CD4-positive, alpha-beta T cell treated with Interleukin-6 at 100 ng/mL for 8 hours (primary cell): ENCODE measurements around the gene SNX22.
A peak's percentile ranks its signal among the peaks of the same experiment; 100 is the strongest.

Experiments
- DNase-seq: peaks from one replicate; pipeline ENCODE4 v3.0.0-alpha.2; 2020; ENCODE audit warnings: mixed read lengths, low spot score

SNX22 gene

GRCh38 chr15:64156652-64157331, 5.3 kb downstream of the SNX22 start:
- no peak for DNase-seq

DNA sequence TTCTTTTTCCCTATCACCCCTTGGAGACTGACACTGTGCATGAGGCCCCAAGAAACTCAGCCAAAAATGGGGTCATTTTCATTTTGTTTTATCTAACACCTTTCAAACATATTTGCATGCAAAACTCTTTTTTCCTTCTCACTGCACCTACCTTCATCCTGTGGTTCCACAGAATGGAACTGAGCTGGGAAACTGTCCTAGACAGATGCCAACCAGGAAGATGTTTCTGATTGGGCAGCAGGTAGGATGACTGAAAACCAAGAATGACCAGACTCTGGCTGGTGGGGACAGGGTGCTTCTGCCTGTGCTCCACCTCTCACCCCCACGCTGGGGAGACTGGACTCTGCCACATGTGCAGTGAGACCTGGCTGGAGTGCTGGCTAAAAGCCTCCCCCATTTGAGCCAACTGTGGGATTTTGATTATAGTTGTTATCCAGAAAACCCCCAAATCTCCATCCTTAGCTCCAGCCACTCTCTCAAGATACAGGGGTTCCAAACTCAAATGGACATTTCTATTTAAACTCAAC, 6.1 kb downstream of the SNX22 start:
- DNase-seq: no peak

- DNase-seq: no peak
Measured at GRCh38 chr15:64158363-64159134, 7.0 kb downstream of the SNX22 start.

- no peak for DNase-seq
Measured at GRCh38 chr15:64161688-64162477, 10.4 kb downstream of the SNX22 start.

DNA sequence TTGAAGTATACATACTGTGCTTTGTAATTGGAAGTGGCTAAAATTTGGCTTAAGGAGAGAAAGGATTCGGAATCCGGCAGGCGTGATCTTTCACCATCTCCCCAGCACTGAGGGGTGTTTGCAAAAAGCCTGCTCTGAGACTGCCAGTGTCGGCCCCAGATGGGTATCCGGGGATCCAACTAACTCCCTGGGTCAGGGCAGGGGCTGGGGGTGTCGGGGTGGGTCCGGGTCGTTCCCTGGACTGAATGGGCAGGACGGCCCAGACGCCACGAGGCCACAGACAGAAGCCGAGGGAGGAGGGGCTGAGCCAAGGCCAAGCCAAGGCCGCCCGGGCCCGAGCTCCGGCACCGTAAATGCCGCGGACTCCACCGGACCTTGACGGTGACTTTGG, 10.9 kb downstream of the SNX22 start:
- no peak for DNase-seq

- DNase-seq: peak; percentile 97
Measured at GRCh38 chr15:64162869-64163658, 11.5 kb downstream of the SNX22 start, which contains the start of gene PPIB. Gene PPIB, minus strand, starts transcription at chr15:64163022. Its CDS starts 36 bp downstream, at chr15:64162986.

- no peak for DNase-seq
Measured at GRCh38 chr15:64163659-64164362, 12.3 kb downstream of the SNX22 start.

DNA sequence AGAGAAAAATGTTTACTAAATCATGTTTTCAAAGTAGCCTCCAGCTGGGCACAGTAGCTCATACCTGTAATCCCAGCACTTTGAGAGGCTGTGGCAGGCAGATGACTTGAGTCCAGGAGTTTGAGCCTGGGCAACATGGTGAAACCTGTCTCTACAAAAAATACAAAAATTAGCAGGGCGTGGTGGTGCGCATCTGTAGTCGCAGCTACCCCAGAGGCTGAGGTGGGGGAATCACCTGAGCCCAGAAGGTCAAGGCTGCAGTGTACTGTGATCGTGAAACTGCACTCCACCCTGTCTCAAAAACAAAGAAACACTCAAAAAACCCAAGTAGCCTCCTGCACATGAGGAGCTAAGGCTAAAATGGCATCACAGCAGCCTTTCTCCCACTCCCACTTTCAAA, 12.9 kb downstream of the SNX22 start:
- no peak for DNase-seq

DNA sequence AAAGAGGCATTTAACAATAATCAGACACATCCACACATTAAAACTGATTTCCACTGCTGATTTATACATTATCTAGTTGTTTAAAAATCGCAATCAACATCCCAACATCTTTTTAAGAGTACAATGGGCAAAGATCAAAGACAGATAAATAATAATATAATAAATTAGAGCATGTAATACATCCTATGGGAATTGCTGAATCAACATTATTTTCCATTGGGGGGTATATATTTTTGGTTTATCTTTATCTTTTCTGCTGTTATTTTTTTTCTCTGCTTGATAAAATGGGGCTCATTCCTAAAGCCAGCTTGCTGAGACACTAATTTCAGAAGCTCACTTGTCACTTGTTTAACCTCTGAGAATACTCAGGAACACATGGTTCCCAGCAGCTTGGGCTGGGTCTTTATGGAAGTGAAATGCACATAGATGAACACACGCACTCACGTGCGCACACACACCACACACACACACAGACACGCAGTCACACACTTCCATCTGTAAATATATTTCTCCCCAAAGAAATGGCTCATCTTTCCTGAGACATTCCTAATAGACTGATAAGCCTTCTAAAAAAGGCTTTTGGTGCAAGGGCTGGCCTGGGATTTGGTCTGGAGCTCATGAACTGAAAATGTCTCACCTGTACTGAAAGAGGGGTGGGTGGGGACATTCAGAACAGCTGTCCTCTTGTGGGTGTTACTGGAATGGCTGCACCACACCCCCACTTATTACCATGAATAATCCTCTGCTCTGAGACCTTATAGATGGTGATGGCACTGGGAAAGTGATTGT, 14.8 kb downstream of the SNX22 start:
- DNase-seq: no peak

DNA sequence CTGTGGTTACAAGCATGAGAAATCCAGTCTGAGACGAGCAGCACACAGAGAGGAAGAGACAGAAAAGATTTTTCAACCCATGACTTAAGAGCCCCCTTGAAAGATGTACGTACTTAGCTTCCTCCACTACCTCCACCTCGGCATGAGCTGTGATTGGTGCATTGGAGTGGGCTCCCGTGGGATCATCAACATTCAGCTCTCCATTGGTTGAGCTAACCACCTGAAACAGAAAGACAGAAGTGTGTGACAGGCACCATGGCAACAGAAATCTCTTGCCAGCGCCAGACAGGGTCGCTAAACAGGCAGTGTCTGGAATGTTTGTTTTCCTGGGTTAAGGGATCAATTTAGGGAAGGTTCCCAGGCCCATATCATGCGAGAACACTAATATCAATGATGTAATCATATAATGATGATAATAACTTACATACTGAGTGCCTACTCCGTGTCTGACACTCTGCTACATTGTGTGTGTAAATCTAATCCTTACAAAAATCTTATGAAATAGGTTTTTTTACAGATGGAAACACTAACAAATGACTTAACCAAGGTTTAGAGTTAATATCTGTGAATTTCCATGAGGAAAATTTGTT, 28.8 kb downstream of the SNX22 start:
- no peak for DNase-seq

- DNase-seq: no peak
Measured at GRCh38 chr15:64182859-64183370, 31.4 kb downstream of the SNX22 start.

DNA sequence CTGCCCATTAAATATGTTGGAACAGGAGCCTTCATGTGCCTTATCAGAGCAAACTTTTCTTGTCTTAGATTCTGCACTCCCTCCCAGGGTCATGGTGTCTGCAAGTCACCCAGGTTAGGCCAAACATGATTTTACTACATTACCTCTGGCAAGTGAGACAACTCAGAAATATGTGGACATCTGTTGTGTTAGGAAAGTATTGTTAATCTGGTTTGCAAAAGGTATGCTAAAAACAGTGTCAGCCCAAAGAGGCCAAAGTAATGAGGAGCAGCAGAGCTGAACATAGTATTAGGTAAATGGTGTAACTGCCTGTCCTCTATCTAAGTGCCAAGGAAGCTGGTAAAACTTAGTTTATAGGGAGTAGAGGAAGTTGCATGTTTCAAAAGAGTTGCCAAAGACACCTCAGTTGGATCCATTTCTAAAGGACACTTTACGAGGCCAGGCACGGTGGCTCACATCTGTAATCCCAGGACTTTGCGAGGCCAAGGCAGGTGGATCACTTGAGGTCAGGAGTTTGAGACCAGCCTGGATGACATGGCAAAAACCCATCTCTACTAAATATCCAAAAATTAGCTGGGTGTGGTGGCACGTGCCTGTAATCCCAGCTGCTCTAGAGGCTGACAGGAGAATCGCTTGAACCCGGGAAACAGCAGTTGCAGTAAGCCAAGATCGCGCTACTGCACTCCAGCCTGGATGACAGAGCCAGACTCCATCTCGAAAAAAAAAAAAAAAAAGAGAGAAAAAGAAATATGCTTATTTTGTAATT, 33.8 kb downstream of the SNX22 start:
- no peak for DNase-seq

DNA sequence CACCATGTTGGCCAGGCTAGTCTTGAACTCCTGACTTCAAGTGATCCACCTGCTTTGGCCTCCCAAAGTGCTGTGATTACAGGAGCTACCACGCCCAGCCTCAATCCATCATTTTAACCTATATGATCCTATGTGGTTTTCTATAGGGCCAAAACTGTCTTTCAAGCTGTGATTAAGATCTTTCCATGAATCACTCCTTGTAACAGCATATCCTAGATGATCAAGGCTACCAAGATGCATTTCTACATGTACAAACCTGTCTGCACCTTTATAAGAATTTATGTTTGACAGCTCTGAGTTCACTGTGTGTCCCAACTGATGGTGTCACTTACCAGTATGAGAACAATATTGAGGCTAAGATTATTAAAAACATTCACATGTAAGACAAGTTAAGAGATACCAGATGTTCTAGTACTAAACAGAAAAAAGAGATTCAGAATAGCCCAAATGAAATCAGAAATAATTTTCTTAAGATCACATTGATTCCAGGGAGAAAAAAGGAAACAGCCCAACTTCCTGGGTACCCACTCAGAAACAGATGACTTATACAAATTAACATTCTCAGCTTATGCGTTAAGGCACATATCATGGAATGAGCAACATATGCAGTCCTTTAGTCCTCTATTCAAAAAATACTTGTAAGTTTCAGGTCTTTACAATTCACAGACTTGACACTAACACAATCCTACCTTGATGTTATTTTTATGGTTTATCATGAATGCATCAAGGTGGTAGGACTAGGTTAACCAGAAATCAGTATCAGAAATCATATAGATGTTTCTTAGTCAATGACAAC, 36.1 kb downstream of the SNX22 start:
- no peak for DNase-seq

DNA sequence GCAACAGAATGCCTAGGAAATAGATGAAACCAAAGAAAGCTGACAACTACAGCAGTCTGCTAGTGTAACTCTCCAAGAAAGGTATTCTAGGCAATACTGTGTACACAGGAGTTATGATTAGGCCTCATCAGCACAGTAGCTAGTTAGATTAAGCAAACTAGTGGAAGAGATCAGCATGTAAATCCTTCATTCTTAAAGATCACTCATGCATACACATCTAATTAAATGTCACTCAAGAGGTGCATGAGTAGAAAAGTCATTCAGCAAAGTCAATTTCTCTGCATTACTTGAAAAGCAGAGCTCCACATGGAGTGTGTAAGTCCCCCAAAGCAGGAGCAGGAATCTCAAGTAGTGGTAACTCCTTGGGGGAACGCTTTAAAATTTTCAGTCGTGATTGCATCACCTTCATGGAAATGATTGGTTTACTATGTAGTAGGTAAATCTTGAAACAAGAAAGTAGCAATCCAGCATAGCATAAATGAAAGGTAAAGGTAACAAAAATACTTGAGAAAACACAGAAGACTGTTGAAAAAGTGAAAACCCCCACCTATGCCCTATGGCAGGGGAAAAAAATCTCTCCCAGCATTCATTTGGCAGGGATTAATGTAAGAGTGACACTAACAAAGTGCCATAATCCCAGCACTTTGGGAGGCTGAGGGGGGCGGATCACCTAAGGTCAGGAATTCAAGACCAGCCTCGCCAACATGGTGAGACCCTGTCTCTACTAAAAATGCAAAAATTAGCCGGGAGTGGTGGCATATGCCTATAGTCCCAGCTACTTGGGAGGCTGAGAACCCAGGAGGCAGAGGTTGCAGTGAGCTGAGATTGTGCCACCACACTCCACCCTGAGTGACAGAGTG, 40.7 kb downstream of the SNX22 start:
- no peak for DNase-seq

GRCh38 chr15:64193971-64194370, 42.4 kb downstream of the SNX22 start:
- DNase-seq: no peak

DNA sequence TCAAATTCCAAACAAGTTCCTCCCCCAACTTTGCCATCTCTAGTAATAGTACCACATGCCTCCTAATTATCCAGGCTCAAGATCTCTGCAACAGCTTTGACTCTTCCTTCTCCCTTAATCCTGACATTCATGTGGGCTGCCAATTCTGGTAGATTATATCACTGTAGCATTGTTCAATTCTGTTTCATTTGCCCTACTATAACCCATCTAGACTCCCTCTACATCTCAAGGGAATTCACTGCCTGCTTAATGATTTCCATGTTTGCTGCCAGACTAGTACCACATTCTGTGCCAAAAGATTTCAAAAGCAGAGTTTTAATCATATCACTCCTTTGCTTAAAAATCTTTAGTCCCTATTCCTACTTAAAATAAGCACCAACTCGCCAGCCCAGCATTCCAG, 45.9 kb downstream of the SNX22 start:
- no peak for DNase-seq

- no peak for DNase-seq
Measured at GRCh38 chr15:64205202-64205601, 53.7 kb downstream of the SNX22 start.
